ENCODE measurements around the gene PHF21A.
"Not testable (repeated sequence)": the region's sequence is repeated elsewhere in the genome, so short reads cannot be mapped to it uniquely, and the experiment has no call there.

PHF21A gene

GRCh38 chr11:46020084-46020599 lies 101.1 kb downstream of the PHF21A start:
- DNase-seq = no peak

- no peak for DNase-seq
Measured at GRCh38 chr11:46018651-46019050, 102.6 kb downstream of the PHF21A start.

- no peak for DNase-seq
Measured at GRCh38 chr11:46017341-46017740, 103.9 kb downstream of the PHF21A start.

- no peak for DNase-seq
Measured at GRCh38 chr11:46015941-46016340, 105.3 kb downstream of the PHF21A start.

- DNase-seq = not testable (repeated sequence)
Measured at GRCh38 chr11:46014168-46014567, 107.1 kb downstream of the PHF21A start.

GRCh38 chr11:46012185-46012584 lies 109.1 kb downstream of the PHF21A start:
- no peak for DNase-seq

- no peak for DNase-seq
Measured at GRCh38 chr11:46010100-46010499, 111.2 kb downstream of the PHF21A start.

- DNase-seq = no peak
Measured at GRCh38 chr11:46009647-46010046, 111.6 kb downstream of the PHF21A start.

GRCh38 chr11:46006418-46007070 lies 114.7 kb downstream of the PHF21A start:
- peak; percentile 1 for DNase-seq

- DNase-seq = peak; percentile 42
Measured at GRCh38 chr11:46003572-46003971, 117.7 kb downstream of the PHF21A start.

GRCh38 chr11:46002189-46002588 lies 119.1 kb downstream of the PHF21A start:
- DNase-seq = no peak

GRCh38 chr11:46001448-46001914 lies 119.8 kb downstream of the PHF21A start:
- no peak for DNase-seq

- no peak for DNase-seq
Measured at GRCh38 chr11:45997599-45997998, 123.7 kb downstream of the PHF21A start.

- no peak for DNase-seq
Measured at GRCh38 chr11:45995342-45995734, 125.9 kb downstream of the PHF21A start.

- no peak for DNase-seq
Measured at GRCh38 chr11:45994371-45995341, 126.6 kb downstream of the PHF21A start.

- no peak for DNase-seq
Measured at GRCh38 chr11:45993531-45994001, 127.7 kb downstream of the PHF21A start.

- no peak for DNase-seq
Measured at GRCh38 chr11:45988921-45989320, 132.3 kb downstream of the PHF21A start.

GRCh38 chr11:45985212-45985611 lies 136.0 kb downstream of the PHF21A start:
- DNase-seq = no peak

GRCh38 chr11:45984192-45984591 lies 137.1 kb downstream of the PHF21A start:
- no peak for DNase-seq

- DNase-seq = no peak
Measured at GRCh38 chr11:45983471-45983845, 137.8 kb downstream of the PHF21A start.

GRCh38 chr11:45982656-45983470 lies 138.4 kb downstream of the PHF21A start:
- DNase-seq = no peak

- not testable (repeated sequence) for DNase-seq
Measured at GRCh38 chr11:45981826-45982225, 139.4 kb downstream of the PHF21A start.

- DNase-seq = no peak
Measured at GRCh38 chr11:45974806-45975205, 146.4 kb downstream of the PHF21A start.

All from GF-D8 (cell line).